GM21619 (cell line): ENCODE results near the gene TIGD2.

Experiments
- ATAC-seq: cut with Tn5 transposase; IDR thresholded peaks from one replicate; pipeline ENCODE4 v1.9.1; 2021; ENCODE audit not compliant: unreplicated experiment

TIGD2 gene

GRCh38 chr4:89160806-89161205 lies 49.5 kb downstream of the TIGD2 start:
- no peak for ATAC-seq

DNA sequence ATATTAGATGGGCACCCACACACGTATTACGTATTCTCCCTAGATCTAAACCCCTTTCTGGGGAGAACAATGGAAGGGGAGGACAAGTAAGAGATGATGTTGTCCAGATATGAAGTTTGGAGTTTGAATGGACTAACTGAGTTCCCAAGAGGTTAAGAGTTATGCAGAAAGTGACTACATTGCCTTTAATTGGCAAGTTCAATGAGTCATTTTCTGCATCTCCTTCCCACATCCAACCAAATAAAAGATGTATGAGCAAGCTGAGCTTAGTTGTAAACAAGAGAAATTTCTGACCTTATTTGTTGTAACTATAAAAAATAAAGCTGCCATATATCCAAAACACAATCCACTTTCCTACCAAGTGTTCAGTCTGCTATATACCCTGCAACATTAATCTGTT lies 50.5 kb downstream of the TIGD2 start:
- ATAC-seq = no peak

- ATAC-seq = no peak
Measured at GRCh38 chr4:89162496-89162895, 51.2 kb downstream of the TIGD2 start.

- ATAC-seq = no peak
Measured at GRCh38 chr4:89162987-89163386, 51.7 kb downstream of the TIGD2 start.

DNA sequence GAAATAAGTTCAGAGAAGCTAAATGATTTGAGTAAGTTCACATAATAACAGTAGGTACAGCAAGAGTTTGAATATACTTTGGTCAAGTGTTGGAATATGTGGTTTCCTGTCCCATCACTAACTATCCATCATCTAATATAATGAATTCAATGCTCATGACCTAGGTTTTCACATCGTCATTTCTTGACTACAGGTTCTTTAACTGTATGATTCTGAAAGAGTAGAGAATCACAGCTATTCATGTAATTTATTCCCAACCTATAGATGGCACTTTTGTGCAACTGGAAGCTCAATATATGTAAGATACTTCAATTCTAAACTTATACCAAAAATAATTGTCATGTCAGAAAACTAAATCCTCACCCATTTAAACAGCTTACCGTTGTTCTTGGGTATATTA lies 53.1 kb downstream of the TIGD2 start:
- ATAC-seq = no peak
